Measurements from ENCODE around the gene HDAC2.
A peak's percentile ranks its signal among the peaks of the same experiment; 100 is the strongest.

Gene HDAC2

DNA sequence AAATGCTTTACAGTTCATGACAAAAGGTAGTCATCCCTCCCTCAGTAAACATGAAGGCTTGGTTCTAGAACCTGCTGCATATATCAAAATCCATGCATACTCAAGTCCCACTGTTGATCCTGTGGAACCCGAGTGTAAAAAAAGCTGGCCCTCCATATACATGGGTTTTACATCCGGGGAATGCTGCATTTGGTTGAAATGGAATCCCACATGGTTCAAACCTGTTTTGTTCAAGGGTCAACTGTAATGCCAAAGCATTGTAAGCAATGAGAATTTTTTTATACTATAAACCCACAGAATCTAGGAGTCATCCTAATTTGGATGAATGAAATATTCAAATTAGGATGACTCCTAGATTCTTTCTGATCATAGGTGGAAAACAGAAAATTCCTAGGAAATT is 5.9 kb upstream of the HDAC2 start:
- Histone ChIP-seq H3K79me2 (ENCODE audit: low read length) (no peaks in the 10 kb centered on the region), H3K9ac (ENCODE audit: low read length) (no peak overlapping the region), H3K36me3 (replicated peaks; ENCODE audit: low read depth, low read length) (no peaks in the 10 kb centered on the region), H3K4me1 (ENCODE audit: low read length) (peaks cover 19% of the 10 kb centered on the region), H3K4me3 (ENCODE audit: low read length) (no peak overlapping the region), H3K4me2 (ENCODE audit: low read length) (no peak overlapping the region), H3K9me3 (ENCODE audit: insufficient read depth, low read length) (no peaks in the 10 kb centered on the region), H3K27me3 (ENCODE audit: low read depth, low read length) (no peaks in the 10 kb centered on the region), H3K27ac (ENCODE audit: low read length) (no peak overlapping the region), H4K20me1 (ENCODE audit: insufficient read depth, low read length) (no peaks in the 10 kb centered on the region), H2AFZ (ENCODE audit: low read depth, low read length) (no peak overlapping the region)
- no peak for TF ChIP-seq CTCF (IDR thresholded peaks at IDR 0.05; ENCODE audit: low read depth, low read length)
- TF ChIP-seq EZH2phosphoT487 (IDR thresholded peaks at IDR 0.05; ENCODE audit: low read depth), result no peak

DNA sequence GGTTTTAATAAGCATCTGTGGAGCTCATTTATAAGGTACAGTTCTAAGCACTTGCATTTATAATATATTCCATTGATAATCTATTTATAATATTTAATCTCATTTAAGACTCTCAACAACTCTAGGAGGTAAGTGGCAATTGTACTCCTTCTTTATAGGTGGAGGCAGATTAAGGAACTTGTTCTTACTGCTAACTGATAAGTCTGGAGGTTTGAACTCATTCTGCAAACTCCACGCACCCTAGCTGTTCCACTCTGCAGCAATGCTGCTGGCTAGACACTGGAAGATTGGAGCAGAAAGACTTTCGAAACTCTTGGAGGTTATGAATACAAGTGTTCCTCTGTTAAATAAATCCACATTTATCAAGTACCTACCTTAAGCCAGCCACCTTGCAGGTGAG is 793 bp upstream of the HDAC2 start:
- Histone ChIP-seq H3K27ac (ENCODE audit: low read length) (no peak overlapping the region; the same call in 1 of the 2 replicates), H3K9me3 (ENCODE audit: insufficient read depth, low read length) (no peaks in the 10 kb centered on the region), H2AFZ (ENCODE audit: low read depth, low read length) (0 out of 2 replicates have a peak overlapping the region, but pooled peaks have one; percentile 28), H4K20me1 (ENCODE audit: insufficient read depth, low read length) (peaks cover 32% of the 10 kb centered on the region), H3K27me3 (ENCODE audit: low read depth, low read length) (no peaks in the 10 kb centered on the region), H3K4me1 (ENCODE audit: low read length) (peaks cover 17% of the 10 kb centered on the region), H3K4me3 (ENCODE audit: low read length) (peak overlapping the region; percentile 99), H3K36me3 (replicated peaks; ENCODE audit: low read depth, low read length) (no peaks in the 10 kb centered on the region), H3K9ac (ENCODE audit: low read length) (peak overlapping the region; percentile 95; the same call in 1 of the 2 replicates), H3K79me2 (ENCODE audit: low read length) (peaks cover 43% of the 10 kb centered on the region), H3K4me2 (ENCODE audit: low read length) (peak overlapping the region; percentile 98)
- TF ChIP-seq EZH2phosphoT487 (IDR thresholded peaks at IDR 0.05; ENCODE audit: low read depth) (no peak), CTCF (IDR thresholded peaks at IDR 0.05; ENCODE audit: low read depth, low read length) (no peak)

GRCh38 chr6:113969888-113970804 is 802 bp downstream of the HDAC2 start:
- H3K9me3 ChIP-seq (ENCODE audit: insufficient read depth, low read length), result no peaks in the 10 kb centered on the region
- H3K4me2 ChIP-seq (ENCODE audit: low read length), result peak overlapping the region; percentile 98
- H3K79me2 ChIP-seq (ENCODE audit: low read length), result peaks cover 59% of the 10 kb centered on the region
- TF ChIP-seq EZH2phosphoT487 (IDR thresholded peaks at IDR 0.05; ENCODE audit: low read depth) (no peak), CTCF (IDR thresholded peaks at IDR 0.05; ENCODE audit: low read depth, low read length) (no peak)
- H3K4me3 ChIP-seq (ENCODE audit: low read length), result peak overlapping the region; percentile 99
- no peaks in the 10 kb centered on the region for H3K36me3 ChIP-seq (replicated peaks; ENCODE audit: low read depth, low read length)
- H3K27ac ChIP-seq (ENCODE audit: low read length), result peak overlapping the region; percentile 61
- H3K27me3 ChIP-seq (ENCODE audit: low read depth, low read length), result no peaks in the 10 kb centered on the region
- peaks cover 17% of the 10 kb centered on the region for H3K4me1 ChIP-seq (ENCODE audit: low read length)
- H2AFZ ChIP-seq (ENCODE audit: low read depth, low read length), result 0 out of 2 replicates have a peak overlapping the region, but pooled peaks have one; percentile 28
- H3K9ac ChIP-seq (ENCODE audit: low read length), result peak overlapping the region; percentile 95
- H4K20me1 ChIP-seq (ENCODE audit: insufficient read depth, low read length), result peaks cover 43% of the 10 kb centered on the region

DNA sequence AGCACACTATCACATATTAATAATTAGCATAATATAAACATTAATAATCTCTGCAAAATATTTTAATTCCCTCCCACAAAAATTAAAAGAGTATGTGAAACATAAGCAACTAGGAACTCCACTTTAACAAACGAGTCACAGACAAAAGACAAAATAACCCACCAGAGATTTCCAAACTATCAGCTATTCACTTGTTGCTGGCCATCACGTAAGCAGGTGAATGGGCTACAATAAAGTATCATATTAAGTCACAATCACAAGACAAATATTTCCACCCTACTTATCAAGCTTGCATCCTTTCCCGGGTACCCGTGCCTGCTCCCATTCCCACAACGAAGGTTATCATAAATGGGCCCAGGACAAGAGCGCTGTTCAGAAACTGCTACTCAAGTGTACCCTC is 2.5 kb downstream of the HDAC2 start:
- H3K27me3 ChIP-seq (ENCODE audit: low read depth, low read length), result no peaks in the 10 kb centered on the region
- TF ChIP-seq CTCF (IDR thresholded peaks at IDR 0.05; ENCODE audit: low read depth, low read length) (no peak), EZH2phosphoT487 (IDR thresholded peaks at IDR 0.05; ENCODE audit: low read depth) (no peak)
- H3K4me1 ChIP-seq (ENCODE audit: low read length), result peaks cover 17% of the 10 kb centered on the region
- no peak overlapping the region for H3K4me3 ChIP-seq (ENCODE audit: low read length)
- no peak overlapping the region for H3K27ac ChIP-seq (ENCODE audit: low read length)
- peak overlapping the region; percentile 98; the same call in 1 of the 2 replicates for H3K4me2 ChIP-seq (ENCODE audit: low read length)
- no peaks in the 10 kb centered on the region for H3K36me3 ChIP-seq (replicated peaks; ENCODE audit: low read depth, low read length)
- peaks cover 75% of the 10 kb centered on the region for H3K79me2 ChIP-seq (ENCODE audit: low read length)
- no peak overlapping the region for H2AFZ ChIP-seq (ENCODE audit: low read depth, low read length)
- peaks cover 59% of the 10 kb centered on the region for H4K20me1 ChIP-seq (ENCODE audit: insufficient read depth, low read length)
- H3K9ac ChIP-seq (ENCODE audit: low read length), result no peak overlapping the region
- H3K9me3 ChIP-seq (ENCODE audit: insufficient read depth, low read length), result no peaks in the 10 kb centered on the region

Data from OCI-LY3 (cell line).